ENCODE results near the gene SARDH. TPM values are rescaled to one million over a fixed set of nuclear protein-coding genes. Genes with fewer than 3 reads are reported as not detected.

Gene SARDH
- polyA plus RNA-seq, 4 donors = 7.4 to 12.6 (median 10.2) TPM

DNA sequence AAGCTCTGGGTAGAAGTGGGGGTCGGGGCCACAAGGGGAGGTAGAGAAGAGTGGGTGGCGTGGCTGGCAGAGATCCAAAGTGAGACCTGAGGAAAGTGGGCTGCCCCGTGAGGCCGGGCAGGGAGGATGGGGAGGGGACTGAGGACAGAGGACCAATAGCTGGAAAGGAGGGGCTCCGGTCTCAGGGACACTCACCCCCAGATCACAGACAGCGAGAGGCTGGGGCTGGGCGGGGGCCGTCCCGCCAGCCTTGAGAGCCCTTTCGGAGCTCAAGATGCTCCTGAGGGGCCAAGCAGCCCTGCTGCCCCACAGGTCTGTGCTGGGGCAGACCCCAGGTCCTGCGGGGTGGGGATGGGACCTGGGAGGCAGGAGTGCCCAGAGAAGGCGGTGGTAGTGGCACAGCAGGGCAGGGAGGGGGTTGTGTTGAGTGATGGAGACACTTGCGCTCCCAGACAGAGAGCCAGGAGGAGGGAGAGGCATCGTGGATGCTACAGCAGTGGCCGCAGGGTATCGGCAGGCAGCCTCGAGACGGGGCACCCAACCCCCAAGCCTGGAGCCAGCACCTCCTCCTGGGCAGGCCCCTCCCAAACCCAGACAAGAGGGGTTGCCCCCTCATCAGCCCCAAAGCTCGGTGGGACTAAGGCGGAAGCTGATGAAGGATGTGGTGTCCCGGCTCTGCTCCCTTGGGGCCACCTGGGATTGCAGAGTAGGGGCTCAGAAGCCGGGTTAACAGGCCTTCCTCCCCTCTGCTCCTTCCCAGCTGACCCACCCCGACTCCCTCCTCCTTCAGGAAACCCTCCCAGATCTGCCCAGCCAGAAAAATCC is 3.4 kb downstream of the SARDH start:
- DNase-seq (ENCODE audit: low read depth in 4 of 4, low spot score in 3 of 4) = no peak

DNA sequence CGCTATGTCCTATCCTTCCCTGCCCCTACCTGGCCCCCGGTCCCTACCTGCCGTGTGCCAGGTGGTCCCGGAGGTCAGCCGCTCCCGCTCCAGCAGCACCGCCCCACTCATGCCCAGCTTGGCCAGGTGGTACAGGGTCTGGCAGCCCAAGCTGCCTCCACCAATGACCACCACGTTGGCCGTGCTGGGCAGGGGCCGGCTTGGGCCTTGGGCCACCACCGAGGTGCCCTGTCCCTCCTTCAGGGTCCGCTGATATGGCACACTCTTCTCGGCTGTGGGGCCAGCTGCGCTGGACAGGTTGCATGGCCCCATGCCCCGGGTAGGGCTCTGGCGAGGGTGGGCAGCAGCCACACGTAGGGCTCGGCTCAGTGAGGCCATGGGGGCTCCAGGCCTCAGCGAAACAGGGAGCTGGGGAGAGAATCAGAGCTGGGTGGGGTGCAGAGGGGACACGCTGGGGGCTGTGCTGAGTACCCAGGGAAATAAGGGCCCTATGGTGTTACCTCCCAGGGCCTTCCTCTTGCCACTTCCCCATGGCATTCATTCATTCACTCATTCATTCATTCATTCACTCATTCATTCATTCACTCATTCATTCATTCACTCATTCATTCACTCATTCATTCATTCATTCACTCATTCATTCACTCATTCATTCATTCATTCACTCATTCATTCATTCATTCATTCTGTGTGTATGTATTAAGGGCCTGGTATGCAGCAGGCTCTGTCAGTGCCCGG is 4.2 kb downstream of the SARDH start:
- no peak for DNase-seq (ENCODE audit: low read depth in 4 of 4, low spot score in 3 of 4)

DNA sequence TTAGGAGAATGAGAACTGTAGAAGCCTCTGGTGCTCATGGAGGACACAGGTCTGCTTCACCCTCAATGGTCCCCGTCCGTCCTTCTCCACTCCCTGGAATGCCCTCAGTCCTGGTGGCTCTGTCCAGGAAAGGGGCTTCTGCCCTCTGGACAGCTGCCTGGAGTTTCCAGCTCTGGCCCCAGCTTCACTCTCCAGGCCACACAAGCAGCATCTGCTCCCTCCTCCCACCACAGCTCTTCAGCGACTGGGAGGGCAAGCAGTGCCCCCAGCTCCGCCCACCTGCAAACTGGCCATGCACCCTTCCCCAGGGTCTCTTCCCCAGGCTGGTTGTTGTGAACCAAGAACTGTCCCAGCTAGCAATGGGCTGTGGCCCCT is 4.7 kb downstream of the SARDH start:
- DNase-seq (ENCODE audit: low read depth in 4 of 4, low spot score in 3 of 4) = no peak

- DNase-seq (ENCODE audit: low read depth in 4 of 4, low spot score in 3 of 4) = no peak
Observed at GRCh38 chr9:133732639-133733408, 5.3 kb downstream of the SARDH start.

DNA sequence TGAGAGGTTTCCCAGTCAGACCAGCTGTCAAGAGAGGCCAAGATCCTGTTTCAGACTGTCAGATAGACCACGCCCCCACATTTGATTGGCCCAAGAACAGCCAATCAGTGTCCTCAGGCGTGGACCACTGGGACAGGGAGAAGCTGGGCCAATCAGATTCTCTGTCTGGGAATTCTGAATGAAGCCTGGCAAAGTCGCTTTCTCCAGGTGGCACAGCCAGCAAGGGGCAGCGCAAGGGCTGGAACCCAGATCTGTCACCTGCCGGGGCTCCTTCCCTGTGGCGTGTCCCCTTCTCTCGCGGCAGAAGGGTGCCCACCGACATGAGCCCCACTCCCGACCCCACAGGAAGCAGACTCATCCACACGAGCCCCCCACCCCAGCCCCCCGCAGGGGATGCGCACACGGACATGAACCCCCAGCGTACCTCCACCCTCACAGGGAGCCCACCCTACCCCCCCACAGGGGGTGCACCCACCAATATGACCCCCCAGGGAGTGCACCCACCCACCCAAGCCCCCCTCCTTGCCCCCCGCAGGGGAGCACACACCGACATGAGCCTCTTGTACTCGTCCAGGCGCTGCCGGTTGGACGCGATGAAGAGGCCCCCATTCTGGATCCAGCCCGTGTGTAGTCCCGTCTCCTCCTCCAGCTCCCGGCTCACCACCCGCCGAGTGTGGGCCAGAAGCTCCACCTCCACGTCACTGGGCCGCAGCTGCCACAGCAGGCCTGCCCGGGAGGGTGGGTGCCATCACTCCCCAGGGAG is 6.1 kb downstream of the SARDH start:
- no peak for DNase-seq (ENCODE audit: low read depth in 4 of 4, low spot score in 3 of 4)

- DNase-seq (ENCODE audit: low read depth in 4 of 4, low spot score in 3 of 4) = no peak
Observed at GRCh38 chr9:133730994-133731715, 7.0 kb downstream of the SARDH start.

- no peak for DNase-seq (ENCODE audit: low read depth in 4 of 4, low spot score in 3 of 4)
Observed at GRCh38 chr9:133729617-133730281, 8.4 kb downstream of the SARDH start.

DNA sequence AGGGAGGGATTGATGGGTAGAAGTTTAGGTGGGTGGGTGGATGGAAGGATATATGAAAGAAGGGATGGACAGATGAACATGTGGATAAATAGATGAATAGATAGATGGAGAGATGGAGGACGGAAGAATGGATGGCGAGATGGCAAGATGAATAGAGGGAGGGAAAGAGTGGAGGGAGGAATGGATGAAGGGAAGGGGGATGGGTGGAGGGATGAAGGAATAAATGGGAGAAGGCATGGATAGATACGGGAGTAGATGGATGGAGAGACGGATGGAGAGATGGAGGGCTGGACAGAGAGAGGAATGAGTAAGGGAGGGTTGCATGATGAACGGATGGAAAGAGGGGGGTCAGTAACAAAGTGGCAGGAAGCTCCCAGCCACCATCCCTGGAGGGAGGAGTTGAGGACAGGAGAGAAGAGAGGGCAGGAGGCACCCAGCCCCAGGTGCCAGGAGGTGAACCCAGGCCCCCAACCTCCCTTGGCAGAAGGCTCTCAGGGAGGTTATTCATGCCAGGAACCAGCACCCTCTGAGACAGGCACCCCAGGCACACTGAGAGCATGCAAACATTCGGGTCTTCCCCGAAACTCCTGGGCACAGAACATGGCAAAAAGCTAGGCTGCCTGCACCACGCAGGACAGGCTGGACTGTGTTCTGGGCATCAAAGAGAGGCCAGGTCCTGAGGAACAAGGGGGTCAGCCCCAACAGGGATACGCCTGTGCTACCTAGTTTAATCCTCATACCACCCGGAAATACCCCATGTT is 9.1 kb downstream of the SARDH start:
- no peak for DNase-seq (ENCODE audit: low read depth in 4 of 4, low spot score in 3 of 4)

DNA sequence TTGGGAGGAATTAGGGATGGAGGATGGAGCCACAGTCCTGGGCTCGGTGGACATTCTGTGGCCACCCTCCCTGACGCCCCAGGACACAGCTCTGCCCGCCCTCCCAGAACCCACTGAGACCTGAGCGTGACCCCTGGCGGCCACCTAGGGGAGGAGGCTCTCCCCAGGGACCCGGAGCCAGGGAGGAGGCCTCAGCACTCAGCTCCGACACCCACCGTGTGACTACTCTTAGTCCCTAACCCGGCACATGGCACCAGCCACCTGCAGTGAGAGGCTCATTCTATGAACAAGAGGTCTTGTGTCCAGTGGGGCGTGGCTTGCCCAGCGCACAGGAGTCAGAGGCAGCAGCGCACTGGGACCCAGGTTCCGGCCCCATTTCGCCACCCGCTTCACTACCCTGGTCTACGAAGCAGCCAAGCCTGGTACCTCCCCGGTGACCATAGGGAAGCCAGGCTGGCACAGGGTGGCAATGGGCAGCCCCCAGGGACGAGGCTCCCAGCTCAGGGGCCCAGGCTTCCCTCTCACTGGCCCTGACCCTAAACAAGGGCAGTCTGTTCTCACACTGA is 10.2 kb downstream of the SARDH start:
- no peak for DNase-seq (ENCODE audit: low read depth in 4 of 4, low spot score in 3 of 4)

DNA sequence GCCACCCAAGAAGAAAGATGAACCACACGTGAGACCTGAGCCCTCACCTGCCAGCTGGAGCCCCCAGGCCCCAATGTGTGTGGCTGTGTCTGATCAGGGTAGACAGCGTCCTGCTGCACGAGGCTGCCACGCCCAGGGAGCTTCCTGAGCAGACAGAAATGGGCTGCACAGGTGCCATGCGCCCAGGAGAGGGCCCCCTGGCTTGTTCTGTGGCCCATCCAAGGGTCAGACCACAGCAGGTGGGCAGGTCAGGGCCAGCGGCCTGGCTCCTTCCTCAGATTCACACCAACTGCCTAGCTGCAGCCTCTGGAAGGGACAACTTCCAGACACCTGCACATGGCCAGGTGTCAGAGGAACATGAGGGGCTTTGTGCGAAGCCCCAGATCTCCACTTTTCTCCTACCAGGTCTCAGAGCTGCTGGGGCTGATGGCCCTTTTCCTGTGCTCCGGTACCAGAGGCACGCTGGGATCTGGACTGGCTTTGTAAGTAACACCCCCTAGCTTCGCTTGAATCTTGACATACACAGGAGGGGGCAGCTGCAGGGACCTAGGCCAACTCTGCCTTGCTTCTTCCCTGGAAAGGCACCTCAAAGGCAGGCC is 10.8 kb downstream of the SARDH start:
- no peak for DNase-seq (ENCODE audit: low read depth in 4 of 4, low spot score in 3 of 4)

DNA sequence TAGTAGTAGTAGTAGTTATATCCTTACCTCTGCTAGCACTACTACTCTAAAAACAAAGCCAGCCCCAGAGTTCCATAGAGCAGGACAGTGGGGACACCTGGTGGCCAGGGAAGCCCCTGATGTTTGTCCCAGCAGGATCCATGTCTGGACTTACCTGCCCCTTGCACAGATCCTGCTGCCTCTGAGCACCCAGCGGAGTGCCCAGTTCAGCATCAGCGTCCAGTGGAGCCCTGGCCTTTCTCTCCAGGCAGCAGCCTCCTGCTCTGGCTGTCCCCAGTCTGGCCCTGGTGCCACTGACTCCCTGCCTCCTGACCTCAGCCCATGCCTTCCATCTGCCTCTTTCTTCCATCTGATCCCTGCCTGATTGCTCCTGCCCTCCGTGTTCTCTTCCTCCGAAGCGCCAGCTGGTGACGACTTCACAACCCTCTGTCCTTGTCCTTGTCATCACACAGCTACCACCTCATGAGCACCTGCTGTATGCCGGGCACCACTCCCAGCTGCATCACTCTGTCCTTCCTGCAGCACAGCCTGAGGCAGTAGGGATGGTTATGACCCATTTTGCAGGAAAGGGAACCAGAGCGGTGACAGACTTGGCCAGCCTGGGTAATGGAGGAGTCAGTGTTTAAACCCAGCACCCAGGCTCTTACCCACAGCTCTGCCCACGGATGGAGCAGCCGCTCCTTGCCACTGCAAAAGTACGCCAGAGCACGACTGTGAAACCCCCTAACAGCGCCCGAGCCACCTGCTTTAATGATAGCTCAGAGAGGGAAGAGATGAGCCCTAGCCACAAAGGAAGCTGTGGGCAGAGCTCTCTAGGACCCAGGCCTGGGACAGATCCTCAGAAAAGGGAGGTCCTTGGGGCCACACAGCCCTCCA is 11.5 kb downstream of the SARDH start:
- DNase-seq (ENCODE audit: low read depth in 4 of 4, low spot score in 3 of 4) = no peak

- no peak for DNase-seq (ENCODE audit: low read depth in 4 of 4, low spot score in 3 of 4)
Observed at GRCh38 chr9:133725886-133726285, 12.3 kb downstream of the SARDH start.

DNA sequence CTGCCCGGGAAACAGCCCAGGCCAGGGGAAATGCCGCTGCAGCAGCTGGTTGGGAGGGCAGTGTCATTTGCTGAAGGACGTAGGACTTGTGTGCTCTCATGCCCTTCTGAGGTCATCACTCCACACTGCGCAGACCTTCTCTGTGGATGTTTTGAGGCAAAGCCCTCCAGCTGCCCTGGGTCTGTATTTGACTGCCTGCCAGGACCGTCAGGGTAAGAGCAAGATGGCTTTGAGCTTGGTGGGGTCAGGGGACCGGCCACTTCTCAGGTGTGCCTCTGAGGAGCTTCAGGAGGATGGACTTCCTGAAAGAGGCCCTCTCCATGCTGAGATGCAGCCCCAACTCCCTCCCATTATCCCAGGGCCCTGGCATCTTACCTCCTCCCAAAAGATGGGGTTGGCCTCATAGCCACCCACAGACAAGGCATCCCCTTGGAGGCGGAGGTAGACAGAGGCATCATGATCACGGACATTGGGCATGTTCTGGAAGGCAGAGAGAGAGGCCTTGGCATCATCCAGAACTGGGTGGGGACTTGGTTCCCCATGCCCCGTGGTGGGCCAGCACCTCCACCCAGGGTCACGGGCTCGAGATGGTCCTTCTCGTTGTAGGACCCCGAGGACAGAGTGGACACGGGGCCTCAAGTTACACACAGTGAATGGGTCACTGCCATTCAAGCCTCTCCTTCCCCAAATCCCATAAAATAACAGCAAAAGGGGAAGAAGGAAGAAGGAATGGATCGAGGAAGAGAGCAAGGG is 19.4 kb downstream of the SARDH start:
- DNase-seq (ENCODE audit: low read depth in 4 of 4, low spot score in 3 of 4) = no peak

DNA sequence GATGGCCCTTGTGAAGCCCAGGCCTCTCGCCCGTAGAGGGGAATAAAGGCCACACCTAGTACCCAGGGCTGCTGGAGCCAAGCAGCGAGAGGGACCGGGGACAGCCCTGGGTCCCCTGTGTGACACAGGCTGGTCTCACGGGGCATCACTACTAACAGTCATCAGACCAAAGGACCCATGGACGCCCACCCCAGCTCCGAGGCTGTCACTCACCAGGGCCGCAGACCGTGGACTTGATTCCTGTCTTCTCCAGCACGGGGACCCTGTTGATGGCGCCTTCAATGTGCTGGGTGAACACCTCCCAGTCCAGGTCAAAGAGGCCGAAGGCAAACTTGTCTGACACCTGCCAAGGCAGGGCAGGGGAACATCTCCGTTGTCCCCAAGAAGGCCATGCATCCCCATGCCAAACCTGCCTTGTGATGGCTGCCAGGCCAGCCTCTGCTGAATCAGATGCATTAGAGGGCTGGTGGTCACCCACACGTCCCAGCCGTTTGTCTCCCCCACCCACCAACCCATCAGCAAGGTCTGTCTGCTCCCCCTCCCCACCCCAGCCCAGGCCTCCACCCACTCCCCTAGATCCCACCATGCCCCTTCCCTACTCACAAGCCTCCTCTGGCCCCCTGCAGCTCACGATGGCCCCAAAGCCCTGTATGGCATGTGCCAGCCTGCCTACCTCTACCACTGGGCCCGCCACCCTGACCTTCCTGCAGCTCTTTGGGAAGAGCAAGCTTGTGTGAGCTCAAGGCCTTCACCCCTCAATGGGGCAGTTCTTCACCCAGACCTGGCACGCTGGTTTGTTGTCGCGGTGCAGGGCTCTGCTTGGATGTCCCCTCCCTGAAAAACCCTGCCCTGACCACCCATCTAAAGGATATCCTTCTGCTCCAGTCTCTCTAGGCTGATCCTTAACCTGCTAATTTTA is 20.8 kb downstream of the SARDH start:
- no peak for DNase-seq (ENCODE audit: low read depth in 4 of 4, low spot score in 3 of 4)

- no peak for DNase-seq (ENCODE audit: low read depth in 4 of 4, low spot score in 3 of 4)
Observed at GRCh38 chr9:133716564-133717112, 21.5 kb downstream of the SARDH start.
